B cell (primary cell): ENCODE results near the gene APOB. TPM values are rescaled to one million over a fixed set of nuclear protein-coding genes. Genes with fewer than 3 reads are reported as not detected.

Experiments
- ATAC-seq: fragments of 200-7000 bp; cut with Tn5 transposase; one replicate; pipeline ENCODE4 v1.10.0; 2021; ENCODE audit warnings: low read depth, mild to moderate bottlenecking, moderate number of reproducible peaks, moderate library complexity
- CTCF ChIA-PET: fragments of 350-600 bp; sonication (Branson Sonifier 250); formaldehyde crosslinking; loops from one replicate; lab custom pipeline; 2021; ENCODE audit warnings: antibody characterized with exemption, inconsistent platforms; lab: Charles Lee
- POLR2A ChIA-PET: fragments of 350-600 bp; sonication (Branson Sonifier 250); formaldehyde crosslinking; loops from one replicate; lab custom pipeline; 2021; ENCODE audit warnings: antibody characterized with exemption; lab: Charles Lee
- DNase-seq: peaks from one replicate; pipeline ENCODE4 v3.0.0; 2013
- H2AFZ ChIP-seq: 2 replicates; pipeline ENCODE4 v1.6.1; 2012; ENCODE audit warnings: mild to moderate bottlenecking, low read depth, low read length; ENCODE audit not compliant: insufficient read depth, poor library complexity, severe bottlenecking
- H3K27ac ChIP-seq, 2 donors: 1 replicate in 1 of 2; 2 replicates in 1 of 2; pipeline ENCODE4 v1.5.1; 2012 to 2013; ENCODE audit warnings: low read length in 2 of 2, mild to moderate bottlenecking in 2 of 2, moderate library complexity in 1 of 2
- H3K27me3 ChIP-seq, 4 experiments: fragments of 200-600 bp in 1 of 4; sonication (generic) in 1 of 4; replicated peaks in 1 of 4; 1 replicate in 2 of 4; 2 replicates in 2 of 4; pipeline versions ENCODE4 v1.6.1 to v1.7.0; 2013 to 2016; ENCODE audit warnings: low read length in 3 of 4, mild to moderate bottlenecking in 2 of 4, mixed read lengths in 1 of 4, moderate library complexity in 1 of 4; ENCODE audit not compliant: insufficient read depth in 4 of 4, control insufficient read depth in 3 of 4; ENCODE audit errors: control extremely low read depth in 1 of 4
- H3K36me3 ChIP-seq, 2 experiments: replicated peaks in 1 of 2; 1 replicate in 1 of 2; 2 replicates in 1 of 2; pipeline versions ENCODE4 v1.6.1 to v1.7.1; 2013; ENCODE audit warnings: low read length in 1 of 2; ENCODE audit not compliant: insufficient read depth in 2 of 2, control insufficient read depth in 1 of 2; ENCODE audit errors: control extremely low read depth in 1 of 2, extremely low read depth in 1 of 2
- H3K4me1 ChIP-seq, 2 donors: fragments of 200-600 bp in 1 of 2; sonication (generic) in 1 of 2; 1 replicate in 1 of 2; 2 replicates in 1 of 2; pipeline versions ENCODE4 v1.5.1 to v1.6.1; 2013 to 2017; ENCODE audit warnings: low read length in 2 of 2; ENCODE audit not compliant: control insufficient read depth in 2 of 2, insufficient read depth in 2 of 2
- H3K4me2 ChIP-seq: replicated peaks from 2 replicates; pipeline ENCODE3; 2012; ENCODE audit warnings: mild to moderate bottlenecking, low read depth, low read length; ENCODE audit not compliant: poor library complexity, severe bottlenecking
- H3K4me3 ChIP-seq, 5 experiments: fragments of 200-600 bp in 1 of 5; sonication (generic) in 1 of 5; 1 replicate in 3 of 5; 2 replicates in 2 of 5; pipeline versions ENCODE4 v1.5.1 to v1.7.0; 2011 to 2016; ENCODE audit warnings: low read length in 4 of 5, mild to moderate bottlenecking in 4 of 5, low read depth in 2 of 5, control low read depth in 1 of 5, moderate library complexity in 1 of 5; ENCODE audit not compliant: insufficient read depth in 1 of 5; ENCODE audit errors: control extremely low read depth in 1 of 5, extremely low read depth in 1 of 5
- H3K79me2 ChIP-seq: fragments of 200-600 bp; sonication (generic); one replicate; pipeline ENCODE4 v1.6.0; 2016; ENCODE audit warnings: low read length; ENCODE audit not compliant: control insufficient read depth, insufficient read depth
- H3K9ac ChIP-seq: fragments of 200-600 bp; sonication (generic); 2 replicates; pipeline ENCODE4 v1.6.1; 2017; ENCODE audit warnings: mild to moderate bottlenecking, low read length, moderate library complexity
- H3K9me3 ChIP-seq, 3 donors: one replicate each; pipeline versions ENCODE4 v1.6.1 to v1.7.1; 2013; ENCODE audit warnings: low read length in 2 of 3; ENCODE audit not compliant: control insufficient read depth in 2 of 3, insufficient read depth in 1 of 3; ENCODE audit errors: control extremely low read depth in 1 of 3
- H4K20me1 ChIP-seq: 2 replicates; pipeline ENCODE4 v1.6.0; 2012; ENCODE audit warnings: mild to moderate bottlenecking, low read length; ENCODE audit not compliant: insufficient read depth, control insufficient read depth, poor library complexity, severe bottlenecking
- H3K27ac Mint-ChIP-seq: one replicate; pipeline ENCODE4 v1.8.0; 2021; ENCODE audit warnings: mixed read lengths
- H3K27me3 Mint-ChIP-seq: one replicate; pipeline ENCODE4 v1.8.0; 2021; ENCODE audit warnings: mixed read lengths
- H3K4me1 Mint-ChIP-seq: one replicate; pipeline ENCODE4 v1.8.0; 2021; ENCODE audit warnings: mixed read lengths
- H3K4me3 Mint-ChIP-seq: one replicate; pipeline ENCODE4 v1.8.0; 2021; ENCODE audit warnings: mixed read lengths
- H3K9me3 Mint-ChIP-seq: one replicate; pipeline ENCODE4 v1.8.0; 2022; ENCODE audit warnings: mixed read lengths; ENCODE audit not compliant: insufficient read depth
- CTCF ChIP-seq: fragments of 200-600 bp; IDR thresholded peaks from one replicate; pipeline ENCODE4 v1.8.0; 2022; ENCODE audit warnings: antibody characterized with exemption, mild to moderate bottlenecking
- EZH2 ChIP-seq: IDR thresholded peaks from 2 replicates; pipeline ENCODE4 v1.6.1; 2012; ENCODE audit warnings: borderline replicate concordance, low read depth, mild to moderate bottlenecking, moderate library complexity, low read length; ENCODE audit not compliant: insufficient read depth, poor library complexity, severe bottlenecking
- WGBS: methylation state at CpG from one replicate; pipeline ENCODE4 v1.1.5; 2013; ENCODE audit warnings: missing lambda C conversion rate; ENCODE audit not compliant: insufficient coverage; 5-methylcytosine and 5-hydroxymethylcytosine counted together
- intact Hi-C: fragments of 100-400 bp; cut with micrococcal nuclease; formaldehyde crosslinking; loops from one replicate; pipeline ENCODE4 v1.10.0; 2022
- polyA plus RNA-seq: library from polyadenylated mRNA; depleted of rRNA; stranded (reverse); fragments of >200 nt; gene quantifications from 2 replicates; pipeline ENCODE4 v1.2.3, GENCODE V29; 2012
- total RNA-seq, 2 donors: library from RNA; stranded (reverse); fragments of 120-200 nt in 1 of 2; gene quantifications; 1 replicate in 1 of 2; 2 replicates in 1 of 2; pipeline versions ENCODE4 v1.2.3 to v1.2.4, GENCODE V29; 2013 to 2022

APOB gene
- total and polyA plus RNA-seq, 2 donors (not counting 1 experiment from before 2014, with no cell fraction given) = not detected

- Histone ChIP-seq H3K9ac (no peak overlapping the region), H3K4me2 (no peak overlapping the region), H3K4me1 (no peaks in the 10 kb centered on the region), H3K36me3 (no peaks in the 10 kb centered on the region), H3K27ac (no peak overlapping the region), H4K20me1 (no peaks in the 10 kb centered on the region), H3K9me3 (no peaks in the 10 kb centered on the region), H2AFZ (no peak overlapping the region), H3K79me2 (no peaks in the 10 kb centered on the region), H3K27me3 (peaks cover 0 to 2% (median 0%) of the 10 kb centered on the region in 4 experiments), H3K4me3 (no peak overlapping the region)
- CTCF ChIA-PET = interaction anchor here (1.0 kb wide), 1 partner anchor 23 kb away, joined by 3 read pairs; no protein-coding TSS in a partner anchor
- POLR2A ChIA-PET = no interaction called here
- WGBS = 68% methylated on average over 5 of the region's 5 CpGs
- DNase-seq (no peak), ATAC-seq (no peak)
- no peak overlapping the region for H3K27ac Mint-ChIP-seq
- TF ChIP-seq EZH2 = no peak
- TF ChIP-seq CTCF = no peak
- H3K9me3 Mint-ChIP-seq = no peaks in the 10 kb centered on the region
- intact Hi-C loops = no loop called here
- H3K4me1 Mint-ChIP-seq = no peaks in the 10 kb centered on the region
- H3K27me3 Mint-ChIP-seq = peaks cover 12% of the 10 kb centered on the region
- H3K4me3 Mint-ChIP-seq = no peak overlapping the region
These were observed 57.6 kb downstream of the APOB start for GRCh38 chr2:20986024-20986939.

- Histone ChIP-seq H3K4me3 (no peak overlapping the region), H4K20me1 (no peaks in the 10 kb centered on the region), H3K9me3 (no peaks in the 10 kb centered on the region), H3K27me3 (peaks cover 0 to 2% (median 0%) of the 10 kb centered on the region in 4 experiments), H3K36me3 (no peaks in the 10 kb centered on the region), H3K9ac (no peak overlapping the region), H3K79me2 (no peaks in the 10 kb centered on the region), H3K4me2 (no peak overlapping the region), H3K27ac (no peak overlapping the region), H2AFZ (no peak overlapping the region), H3K4me1 (no peaks in the 10 kb centered on the region)
- intact Hi-C loops = no loop called here
- no peak overlapping the region for H3K4me3 Mint-ChIP-seq
- ChIA-PET CTCF (no interaction called here), POLR2A (interaction anchor here (0.7 kb wide), 1 partner anchor 37 kb away, joined by 5 read pairs; no protein-coding TSS in a partner anchor)
- no peak for DNase-seq
- 61% methylated on average over 5 of the region's 5 CpGs for WGBS
- no peak for TF ChIP-seq CTCF
- TF ChIP-seq EZH2 = no peak
- no peaks in the 10 kb centered on the region for H3K9me3 Mint-ChIP-seq
- no peak overlapping the region for H3K27ac Mint-ChIP-seq
- ATAC-seq = no peak
- no peaks in the 10 kb centered on the region for H3K4me1 Mint-ChIP-seq
- H3K27me3 Mint-ChIP-seq = peaks cover 14% of the 10 kb centered on the region
These were observed 58.8 kb downstream of the APOB start for GRCh38 chr2:20985062-20985461.
